Measurements from ENCODE around the gene DCST1. TPM values are rescaled to one million over a fixed set of nuclear protein-coding genes. Genes with fewer than 3 reads are reported as not detected.

DCST1 gene
- total and polyA plus RNA-seq, 2 of the 13 experiments (the other 11 are each of a cell fraction or from before 2014, with no cell fraction given): 0.04 TPM; not detected in 1

- peak; percentile 83 for TF ChIP-seq IKZF5 (CRISPR knock-in tag; IDR thresholded peaks at IDR 0.05)
- 0 out of 2 replicates have a peak, but pooled peaks have one; percentile 3 for TF ChIP-seq BHLHE40 (IDR thresholded peaks at IDR 0.05; ENCODE audit: low read length)
- TF ChIP-seq TRIM22 (IDR thresholded peaks at IDR 0.05): no peak
- TF ChIP-seq ZNF816 (CRISPR knock-in tag; IDR thresholded peaks at IDR 0.05; ENCODE audit: borderline replicate concordance): peak; percentile 68; the same call in 1 of the 2 replicates
- peak; percentile 76 for TF ChIP-seq POLR2AphosphoS5 (IDR thresholded peaks at IDR 0.05; ENCODE audit: low read depth, low read length)
- TF ChIP-seq ZNF430 (CRISPR knock-in tag; IDR thresholded peaks at IDR 0.05): peak; percentile 74
- TF ChIP-seq PHF21A (CRISPR knock-in tag; IDR thresholded peaks at IDR 0.05): peak; percentile 91
- TF ChIP-seq ATF4 (CRISPR knock-in tag; IDR thresholded peaks at IDR 0.05): peak in 1 of 2 experiments; percentile 36; a peak in 2 of 4 replicates
- no peak for TF ChIP-seq ZNF615 (CRISPR knock-in tag; IDR thresholded peaks at IDR 0.05; ENCODE audit: borderline replicate concordance)
- TF ChIP-seq NPAS2 (CRISPR knock-in tag; IDR thresholded peaks at IDR 0.05; ENCODE audit: borderline replicate concordance): no peak
- TF ChIP-seq ZNF704 (CRISPR knock-in tag; IDR thresholded peaks at IDR 0.05; ENCODE audit: borderline replicate concordance): no peak
- TF ChIP-seq ZBTB2 (CRISPR knock-in tag; IDR thresholded peaks at IDR 0.05; ENCODE audit: low read depth): peak; percentile 67; the same call in 1 of the 2 replicates
- no peak for TF ChIP-seq NFIB (CRISPR knock-in tag; IDR thresholded peaks at IDR 0.05; ENCODE audit: borderline replicate concordance)
- TF ChIP-seq ZNF431 (CRISPR knock-in tag; IDR thresholded peaks at IDR 0.05; ENCODE audit: borderline replicate concordance, low read depth): no peak
- TF ChIP-seq MXD4 (CRISPR knock-in tag; IDR thresholded peaks at IDR 0.05): peak; percentile 61; the same call in 1 of the 2 replicates
- peak; percentile 53; the same call in 1 of the 2 replicates for TF ChIP-seq ZFP82 (CRISPR knock-in tag; IDR thresholded peaks at IDR 0.05; ENCODE audit: borderline replicate concordance)
- TF ChIP-seq MAX (IDR thresholded peaks at IDR 0.05): peak; percentile 74
- TF ChIP-seq ZNF75D (CRISPR knock-in tag; IDR thresholded peaks at IDR 0.05; ENCODE audit: borderline replicate concordance): no peak
- peak; percentile 30; the same call in 1 of the 2 replicates for TF ChIP-seq TOPORS (CRISPR knock-in tag; IDR thresholded peaks at IDR 0.05)
- no peak for TF ChIP-seq TEAD2 (CRISPR knock-in tag; IDR thresholded peaks at IDR 0.05)
- TF ChIP-seq SNAPC2 (CRISPR knock-in tag; IDR thresholded peaks at IDR 0.05): 0 out of 2 replicates have a peak, but pooled peaks have one; percentile 60
- TF ChIP-seq NR0B2 (CRISPR knock-in tag; IDR thresholded peaks at IDR 0.05): no peak; the same call in 1 of the 2 replicates
Measured at GRCh38 chr1:155000726-155001424, 32.7 kb upstream of the DCST1 start (continued).
